ENCODE data around the gene ALKBH8. TPM values are rescaled to one million over a fixed set of nuclear protein-coding genes. Genes with fewer than 3 reads are reported as not detected.

The ALKBH8 gene
- total and polyA plus RNA-seq, 4 donors, result 2.5 to 4.7 (median 3.0) TPM

GRCh38 chr11:107457558-107458271 lies 107.8 kb downstream of the ALKBH8 start, which contains the start of gene CWF19L2 (continued):
- TF ChIP-seq, protein P1, sequence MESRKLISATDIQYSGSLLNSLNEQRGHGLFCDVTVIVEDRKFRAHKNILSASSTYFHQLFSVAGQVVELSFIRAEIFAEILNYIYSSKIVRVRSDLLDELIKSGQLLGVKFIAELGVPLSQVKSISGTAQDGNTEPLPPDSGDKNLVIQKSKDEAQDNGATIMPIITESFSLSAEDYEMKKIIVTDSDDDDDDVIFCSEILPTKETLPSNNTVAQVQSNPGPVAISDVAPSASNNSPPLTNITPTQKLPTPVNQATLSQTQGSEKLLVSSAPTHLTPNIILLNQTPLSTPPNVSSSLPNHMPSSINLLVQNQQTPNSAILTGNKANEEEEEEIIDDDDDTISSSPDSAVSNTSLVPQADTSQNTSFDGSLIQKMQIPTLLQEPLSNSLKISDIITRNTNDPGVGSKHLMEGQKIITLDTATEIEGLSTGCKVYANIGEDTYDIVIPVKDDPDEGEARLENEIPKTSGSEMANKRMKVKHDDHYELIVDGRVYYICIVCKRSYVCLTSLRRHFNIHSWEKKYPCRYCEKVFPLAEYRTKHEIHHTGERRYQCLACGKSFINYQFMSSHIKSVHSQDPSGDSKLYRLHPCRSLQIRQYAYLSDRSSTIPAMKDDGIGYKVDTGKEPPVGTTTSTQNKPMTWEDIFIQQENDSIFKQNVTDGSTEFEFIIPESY (IDR thresholded peaks at IDR 0.05), result peak; percentile 94
- TF ChIP-seq NR2F2 (IDR thresholded peaks at IDR 0.05), result no peak
- peak; percentile 50 to 54 for TF ChIP-seq RAD21 (IDR thresholded peaks at IDR 0.05)
- no peak for TF ChIP-seq EGR1 (IDR thresholded peaks at IDR 0.05; ENCODE audit: low read depth in 2 of 2)
- no peak for TF ChIP-seq FOXA2 (IDR thresholded peaks at IDR 0.05)

- Histone ChIP-seq H3K9ac (ENCODE audit: low read depth in 1 of 2, low read length in 2 of 2) (peak overlapping the region; percentile 96 to 99), H3K36me3 (ENCODE audit: control insufficient read depth in 4 of 4, insufficient read depth in 3 of 4, low read depth in 1 of 4, low read length in 3 of 4) (peaks cover 3 to 16% (median 13%) of the 10 kb centered on the region in 4 donors), H3K27me3 (ENCODE audit: control insufficient read depth in 4 of 4, insufficient read depth in 4 of 4, low read length in 3 of 4) (no peaks in the 10 kb centered on the region), H3K9me3 (ENCODE audit: control insufficient read depth in 4 of 4, low read length in 3 of 4) (no peaks in the 10 kb centered on the region), H3K27ac (ENCODE audit: low read depth in 1 of 2, low read length in 2 of 2) (peak overlapping the region; percentile 55 to 78), H3K4me1 (ENCODE audit: control insufficient read depth in 4 of 4, insufficient read depth in 4 of 4, low read length in 3 of 4) (peaks cover 0 to 15% (median 11%) of the 10 kb centered on the region in 4 donors), H3K4me3 (ENCODE audit: low read depth in 1 of 3, low read length in 3 of 3) (peak overlapping the region; percentile 81 to 100 (median 95))
- 1% methylated on average over 6 of the region's 6 CpGs for WGBS
- no peak for DNase-seq (ENCODE audit: low spot score)
- TF ChIP-seq, protein P2, sequence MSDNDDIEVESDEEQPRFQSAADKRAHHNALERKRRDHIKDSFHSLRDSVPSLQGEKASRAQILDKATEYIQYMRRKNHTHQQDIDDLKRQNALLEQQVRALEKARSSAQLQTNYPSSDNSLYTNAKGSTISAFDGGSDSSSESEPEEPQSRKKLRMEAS (IDR thresholded peaks at IDR 0.05), result no peak
- no peak for TF ChIP-seq TAF1 (conservative IDR thresholded peaks at IDR 0.05)
- TF ChIP-seq, protein P3, sequence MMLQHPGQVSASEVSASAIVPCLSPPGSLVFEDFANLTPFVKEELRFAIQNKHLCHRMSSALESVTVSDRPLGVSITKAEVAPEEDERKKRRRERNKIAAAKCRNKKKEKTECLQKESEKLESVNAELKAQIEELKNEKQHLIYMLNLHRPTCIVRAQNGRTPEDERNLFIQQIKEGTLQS (IDR thresholded peaks at IDR 0.05), result no peak
- no peak for TF ChIP-seq JUND (IDR thresholded peaks at IDR 0.05)
Observed at GRCh38 chr11:107457205-107457557, 108.4 kb downstream of the ALKBH8 start.

DNA sequence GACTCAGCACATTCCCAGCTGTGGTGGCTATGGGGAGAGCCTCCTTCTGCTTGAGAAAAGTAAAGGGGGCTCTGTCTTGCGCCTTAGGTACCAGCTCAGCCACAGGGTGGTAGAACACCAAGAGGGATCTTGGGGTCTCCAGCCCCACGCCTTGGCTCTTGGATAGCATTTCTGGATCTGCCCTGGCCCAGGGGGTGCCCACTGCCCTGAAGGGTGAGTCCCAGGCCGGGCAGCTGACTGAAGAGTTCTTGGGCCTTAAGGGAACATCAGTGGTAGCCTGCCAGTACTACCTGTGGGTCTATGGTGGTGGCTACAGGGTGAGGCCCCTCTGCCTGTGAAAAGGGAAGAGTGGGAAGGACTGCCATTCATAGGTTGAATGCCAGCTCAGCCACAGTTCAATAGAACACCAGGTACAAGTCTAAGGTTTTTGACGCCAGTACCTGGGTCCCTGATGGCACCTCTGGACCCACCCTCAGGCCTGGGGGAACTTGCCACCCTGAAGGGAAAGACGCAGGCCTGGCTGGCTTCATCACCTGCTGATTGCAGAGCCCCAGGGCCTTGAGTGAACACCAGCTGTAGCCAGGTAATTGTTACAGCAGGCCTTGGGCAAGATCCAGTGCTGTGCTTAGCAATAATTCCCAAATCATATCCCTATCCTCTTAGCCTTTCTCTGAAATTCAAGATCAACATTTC lies 111.8 kb downstream of the ALKBH8 start:
- H3K36me3 ChIP-seq (ENCODE audit: control insufficient read depth in 4 of 4, insufficient read depth in 3 of 4, low read depth in 1 of 4, low read length in 3 of 4), result peaks cover 3 to 21% (median 17%) of the 10 kb centered on the region in 4 donors
- H3K4me3 ChIP-seq (ENCODE audit: low read depth in 1 of 3, low read length in 3 of 3), result no peak overlapping the region
- H3K9me3 ChIP-seq (ENCODE audit: control insufficient read depth in 4 of 4, low read length in 3 of 4), result no peaks in the 10 kb centered on the region
- WGBS, result 96% methylated on average over 5 of the region's 5 CpGs
- H3K27me3 ChIP-seq (ENCODE audit: control insufficient read depth in 4 of 4, insufficient read depth in 4 of 4, low read length in 3 of 4), result no peaks in the 10 kb centered on the region
- no peak overlapping the region for H3K9ac ChIP-seq (ENCODE audit: low read depth in 1 of 2, low read length in 2 of 2)
- TF ChIP-seq, protein P4, sequence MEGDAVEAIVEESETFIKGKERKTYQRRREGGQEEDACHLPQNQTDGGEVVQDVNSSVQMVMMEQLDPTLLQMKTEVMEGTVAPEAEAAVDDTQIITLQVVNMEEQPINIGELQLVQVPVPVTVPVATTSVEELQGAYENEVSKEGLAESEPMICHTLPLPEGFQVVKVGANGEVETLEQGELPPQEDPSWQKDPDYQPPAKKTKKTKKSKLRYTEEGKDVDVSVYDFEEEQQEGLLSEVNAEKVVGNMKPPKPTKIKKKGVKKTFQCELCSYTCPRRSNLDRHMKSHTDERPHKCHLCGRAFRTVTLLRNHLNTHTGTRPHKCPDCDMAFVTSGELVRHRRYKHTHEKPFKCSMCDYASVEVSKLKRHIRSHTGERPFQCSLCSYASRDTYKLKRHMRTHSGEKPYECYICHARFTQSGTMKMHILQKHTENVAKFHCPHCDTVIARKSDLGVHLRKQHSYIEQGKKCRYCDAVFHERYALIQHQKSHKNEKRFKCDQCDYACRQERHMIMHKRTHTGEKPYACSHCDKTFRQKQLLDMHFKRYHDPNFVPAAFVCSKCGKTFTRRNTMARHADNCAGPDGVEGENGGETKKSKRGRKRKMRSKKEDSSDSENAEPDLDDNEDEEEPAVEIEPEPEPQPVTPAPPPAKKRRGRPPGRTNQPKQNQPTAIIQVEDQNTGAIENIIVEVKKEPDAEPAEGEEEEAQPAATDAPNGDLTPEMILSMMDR (IDR thresholded peaks at IDR 0.05; ENCODE audit: low read depth, low read length, missing input control), result no peak
- TF ChIP-seq TAF1 (conservative IDR thresholded peaks at IDR 0.05) (no peak), FOXA1 (IDR thresholded peaks at IDR 0.05) (no peak), HNF4G (IDR thresholded peaks at IDR 0.05) (no peak), JUND (IDR thresholded peaks at IDR 0.05) (no peak), HNF4A (conservative IDR thresholded peaks at IDR 0.05) (no peak), RXRA (IDR thresholded peaks at IDR 0.05) (no peak), SP1 (IDR thresholded peaks at IDR 0.05) (no peak)
- TF ChIP-seq, protein P3 (IDR thresholded peaks at IDR 0.05), result no peak
- H3K4me1 ChIP-seq (ENCODE audit: control insufficient read depth in 4 of 4, insufficient read depth in 4 of 4, low read length in 3 of 4), result peaks cover 0 to 15% (median 11%) of the 10 kb centered on the region in 4 donors
- no peak overlapping the region for H3K27ac ChIP-seq (ENCODE audit: low read depth in 1 of 2, low read length in 2 of 2)
- DNase-seq (ENCODE audit: low spot score), result no peak

Other genes with a start within 250 kb of the ALKBH8 start
- gene CWF19L2, start 107.9 kb downstream of the ALKBH8 start, total RNA-seq, result 10 to 100 TPM in 1 of 2 donors, 1 to 10 TPM in 1; 8.2 to 10.7 TPM
- gene CWF19L2, start 107.9 kb downstream of the ALKBH8 start, polyA plus RNA-seq, result 1 to 10 TPM; 2.0 to 3.4 TPM
- gene ELMOD1, start 25.4 kb upstream of the ALKBH8 start, total RNA-seq, result not detected
- under 1 TPM; 0.14 to 0.42 TPM for gene ELMOD1, start 25.4 kb upstream of the ALKBH8 start, polyA plus RNA-seq
- not detected for gene SLN, start 146.3 kb upstream of the ALKBH8 start, total RNA-seq
- gene SLN, start 146.3 kb upstream of the ALKBH8 start, polyA plus RNA-seq, result not detected